OCI-LY7 (cell line): Measurements from ENCODE around the gene AFF3.
"Not testable (repeated sequence)": the region's sequence is repeated elsewhere in the genome, so short reads cannot be mapped to it uniquely, and the experiment has no call there.

Source experiments
- EZH2phosphoT487 ChIP-seq: fragments of 200-600 bp; sonication (generic); IDR thresholded peaks from 2 replicates; pipeline ENCODE4 v1.6.1; 2018; ENCODE audit warnings: low read depth, borderline replicate concordance, mild to moderate bottlenecking, mixed run types, antibody characterized with exemption, low read length, moderate library complexity, mixed read lengths
- TF ChIP-seq, protein P1 (sequence below): fragments of 200-600 bp; sonication (generic); conservative IDR thresholded peaks from 2 replicates; pipeline ENCODE4 v1.5.1; 2014; ENCODE audit warnings: mild to moderate bottlenecking, antibody characterized with exemption, low read length, moderate library complexity, mixed read lengths

DNA sequence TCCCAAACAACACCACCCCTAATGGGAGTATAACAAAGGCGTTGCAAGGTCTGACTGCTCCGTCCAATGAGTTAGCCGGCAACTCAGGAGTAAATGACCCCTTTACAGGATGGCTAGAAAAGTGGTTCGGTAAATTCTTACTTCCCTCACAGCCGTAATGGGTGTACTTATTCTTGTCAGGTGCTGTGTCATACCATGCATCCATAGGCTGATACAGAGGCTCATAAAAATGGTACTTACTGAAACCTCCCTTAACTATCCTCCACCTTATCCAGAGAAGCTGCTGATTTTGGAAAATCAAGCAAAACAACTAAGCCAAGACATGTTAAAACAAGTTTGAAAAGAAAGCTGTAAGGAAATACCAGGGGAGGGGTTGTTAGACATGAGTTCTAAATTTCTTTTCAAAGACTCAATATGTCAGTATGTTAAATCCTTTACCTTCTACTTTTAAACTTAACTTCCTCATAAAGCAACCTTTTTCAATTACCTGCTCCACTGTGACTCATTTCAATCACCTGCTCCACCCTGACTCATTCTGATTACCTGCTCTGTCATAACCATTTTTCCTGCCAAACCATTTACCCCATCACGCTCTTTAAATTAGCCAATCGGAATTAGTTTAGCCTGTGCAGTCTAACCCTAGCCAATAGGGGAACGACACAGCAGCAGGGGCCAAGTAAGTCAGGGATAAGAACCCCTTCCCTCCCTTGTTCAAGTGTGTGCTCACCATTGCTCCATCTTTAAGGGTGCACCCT, 638.6 kb downstream of the AFF3 start:
- TF ChIP-seq, protein P1, sequence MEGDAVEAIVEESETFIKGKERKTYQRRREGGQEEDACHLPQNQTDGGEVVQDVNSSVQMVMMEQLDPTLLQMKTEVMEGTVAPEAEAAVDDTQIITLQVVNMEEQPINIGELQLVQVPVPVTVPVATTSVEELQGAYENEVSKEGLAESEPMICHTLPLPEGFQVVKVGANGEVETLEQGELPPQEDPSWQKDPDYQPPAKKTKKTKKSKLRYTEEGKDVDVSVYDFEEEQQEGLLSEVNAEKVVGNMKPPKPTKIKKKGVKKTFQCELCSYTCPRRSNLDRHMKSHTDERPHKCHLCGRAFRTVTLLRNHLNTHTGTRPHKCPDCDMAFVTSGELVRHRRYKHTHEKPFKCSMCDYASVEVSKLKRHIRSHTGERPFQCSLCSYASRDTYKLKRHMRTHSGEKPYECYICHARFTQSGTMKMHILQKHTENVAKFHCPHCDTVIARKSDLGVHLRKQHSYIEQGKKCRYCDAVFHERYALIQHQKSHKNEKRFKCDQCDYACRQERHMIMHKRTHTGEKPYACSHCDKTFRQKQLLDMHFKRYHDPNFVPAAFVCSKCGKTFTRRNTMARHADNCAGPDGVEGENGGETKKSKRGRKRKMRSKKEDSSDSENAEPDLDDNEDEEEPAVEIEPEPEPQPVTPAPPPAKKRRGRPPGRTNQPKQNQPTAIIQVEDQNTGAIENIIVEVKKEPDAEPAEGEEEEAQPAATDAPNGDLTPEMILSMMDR, result not testable (repeated sequence)
- not testable (repeated sequence) for TF ChIP-seq EZH2phosphoT487
